ENCODE measurements around the gene CKMT1B.
"Not testable (repeated sequence)": the region's sequence is repeated elsewhere in the genome, so short reads cannot be mapped to it uniquely, and the experiment has no call there.

The CKMT1B gene

DNA sequence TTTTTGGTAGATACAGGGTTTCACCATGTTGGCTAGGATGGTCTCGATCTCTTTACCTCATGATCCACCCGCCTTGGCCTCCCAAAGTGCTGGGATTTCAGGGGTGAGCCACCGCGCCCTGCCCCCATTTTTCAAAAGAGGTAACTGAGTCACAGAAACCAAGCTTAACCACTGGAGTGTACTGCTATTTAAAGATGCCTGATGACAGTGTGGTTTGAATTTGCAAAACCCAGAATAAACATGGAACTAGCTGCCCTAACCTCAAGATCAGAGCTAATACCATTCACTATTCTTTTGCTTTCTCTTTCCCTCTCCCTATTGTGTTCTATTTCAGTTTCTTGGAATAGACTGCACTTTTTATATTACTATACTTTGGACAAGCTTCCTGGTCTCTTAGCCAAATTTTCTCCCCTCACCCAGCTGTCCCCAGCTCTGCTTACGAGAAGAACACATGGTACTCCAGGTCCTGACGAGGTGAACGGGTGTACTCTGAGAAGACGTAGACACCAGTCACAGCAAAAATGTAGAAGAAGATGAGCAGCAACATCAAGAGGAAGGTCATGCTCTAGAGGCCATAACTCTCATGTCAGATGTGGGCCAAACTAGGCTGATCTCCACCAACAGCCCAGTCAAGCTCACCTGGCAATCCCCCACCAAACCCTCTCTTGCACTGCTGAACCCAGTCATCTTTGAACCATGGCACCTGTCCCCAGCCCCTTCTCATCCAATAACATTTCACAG is 44.8 kb downstream of the CKMT1B start:
- not testable (repeated sequence) for DNase-seq

All from NCI-H187 (cell line).